Peyer's patch (tissue), 4 donors: Measurements from ENCODE around the gene RCCD1. TPM values are rescaled to one million over a fixed set of nuclear protein-coding genes. Genes with fewer than 3 reads are reported as not detected.

Source experiments
- DNase-seq, 3 donors: peaks; one replicate each; pipeline ENCODE4 v3.0.0-alpha.2; 2017 to 2019
- H3K27ac ChIP-seq, 4 donors: fragments of 200-600 bp; sonication (generic); one replicate each; pipeline ENCODE4 v1.5.1; 2016 to 2019
- H3K27me3 ChIP-seq, 2 donors: fragments of 200-600 bp; sonication (generic); one replicate each; pipeline ENCODE4 v1.5.1; 2019
- H3K36me3 ChIP-seq, 3 donors: fragments of 200-600 bp; sonication (generic); one replicate each; pipeline ENCODE4 v1.5.1; 2016 to 2019
- H3K4me1 ChIP-seq, 4 donors: fragments of 200-600 bp; sonication (generic); one replicate each; pipeline ENCODE4 v1.5.1; 2016 to 2019
- H3K4me3 ChIP-seq, 4 donors: fragments of 200-600 bp; sonication (generic); 1 replicate in 3 of 4; 2 replicates in 1 of 4; pipeline ENCODE4 v1.5.1; 2016 to 2019; ENCODE audit warnings: mild to moderate bottlenecking in 1 of 4
- H3K9me3 ChIP-seq, 4 donors: fragments of 200-600 bp; sonication (generic); one replicate each; pipeline ENCODE4 v1.5.1; 2016 to 2019; ENCODE audit warnings: mild to moderate bottlenecking in 1 of 4
- POLR2A ChIP-seq, 2 donors: fragments of 450-650 bp; IDR thresholded peaks; one replicate each; pipeline ENCODE4 v1.5.1; 2017; ENCODE audit warnings: antibody characterized with exemption in 2 of 2, mild to moderate bottlenecking in 2 of 2, moderate library complexity in 2 of 2
- total RNA-seq, 4 donors: library from RNA; depleted of rRNA; stranded (reverse); fragments of >200 nt; gene quantifications; one replicate each; pipeline ENCODE4 v1.1.0, GENCODE V29; 2016
- TF ChIP-seq, protein P1 (sequence below), 6 experiments: fragments of 450-650 bp in 4 of 6; fragments of 200-600 bp in 2 of 6; sonication (generic) in 1 of 6; IDR thresholded peaks; one replicate each; pipeline ENCODE4 v1.5.1; 2017 to 2019; ENCODE audit warnings: antibody characterized with exemption in 6 of 6, mild to moderate bottlenecking in 3 of 6, moderate library complexity in 1 of 6

The RCCD1 gene
- total RNA-seq, 4 donors from 2014 or later: 10.2 to 23.1 (median 20.1) TPM

DNA sequence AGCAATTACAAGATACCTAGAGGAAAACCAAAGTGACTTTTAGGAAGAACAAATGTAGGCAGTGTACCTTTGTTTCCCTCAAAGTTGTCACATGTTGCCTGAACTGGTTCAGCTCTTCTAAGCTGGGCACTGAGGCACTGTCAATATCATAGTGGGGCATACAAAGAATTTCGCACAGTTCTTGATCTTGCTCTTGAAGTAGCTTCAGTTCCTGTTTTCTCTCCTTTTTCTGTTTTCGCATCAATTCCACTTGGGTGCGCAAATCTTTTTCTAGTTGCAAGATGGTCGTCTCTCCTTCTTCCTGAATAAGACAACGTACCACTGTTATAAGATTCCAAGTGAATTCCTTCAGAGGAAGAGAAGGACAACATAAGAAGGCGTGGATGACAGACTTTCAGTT, 27.0 kb downstream of the RCCD1 start:
- H3K36me3 ChIP-seq: no peaks in the 10 kb centered on the region

DNA sequence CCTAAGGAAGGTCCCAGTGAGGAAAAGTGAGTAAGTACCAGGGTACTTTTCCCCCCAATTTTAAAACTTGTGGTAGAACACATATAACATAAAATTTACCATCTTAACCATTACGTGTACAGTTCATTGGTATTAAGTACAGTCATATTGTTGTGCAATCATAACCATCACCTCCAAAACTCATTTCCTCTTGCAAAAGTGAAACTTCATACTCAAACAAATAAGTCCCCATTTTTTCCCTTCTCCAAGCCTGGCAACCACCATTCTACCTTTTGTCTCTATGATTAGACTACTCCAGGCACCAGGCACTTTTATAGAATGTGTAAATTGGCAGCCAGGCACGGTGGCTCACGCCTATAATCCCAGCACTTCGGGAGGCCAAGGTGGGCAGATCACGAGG, 27.5 kb downstream of the RCCD1 start:
- DNase-seq: no peak
- TF ChIP-seq POLR2A (IDR thresholded peaks at IDR 0.05): no peak
- TF ChIP-seq, protein P1, sequence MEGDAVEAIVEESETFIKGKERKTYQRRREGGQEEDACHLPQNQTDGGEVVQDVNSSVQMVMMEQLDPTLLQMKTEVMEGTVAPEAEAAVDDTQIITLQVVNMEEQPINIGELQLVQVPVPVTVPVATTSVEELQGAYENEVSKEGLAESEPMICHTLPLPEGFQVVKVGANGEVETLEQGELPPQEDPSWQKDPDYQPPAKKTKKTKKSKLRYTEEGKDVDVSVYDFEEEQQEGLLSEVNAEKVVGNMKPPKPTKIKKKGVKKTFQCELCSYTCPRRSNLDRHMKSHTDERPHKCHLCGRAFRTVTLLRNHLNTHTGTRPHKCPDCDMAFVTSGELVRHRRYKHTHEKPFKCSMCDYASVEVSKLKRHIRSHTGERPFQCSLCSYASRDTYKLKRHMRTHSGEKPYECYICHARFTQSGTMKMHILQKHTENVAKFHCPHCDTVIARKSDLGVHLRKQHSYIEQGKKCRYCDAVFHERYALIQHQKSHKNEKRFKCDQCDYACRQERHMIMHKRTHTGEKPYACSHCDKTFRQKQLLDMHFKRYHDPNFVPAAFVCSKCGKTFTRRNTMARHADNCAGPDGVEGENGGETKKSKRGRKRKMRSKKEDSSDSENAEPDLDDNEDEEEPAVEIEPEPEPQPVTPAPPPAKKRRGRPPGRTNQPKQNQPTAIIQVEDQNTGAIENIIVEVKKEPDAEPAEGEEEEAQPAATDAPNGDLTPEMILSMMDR (IDR thresholded peaks at IDR 0.05): no peak
- Histone ChIP-seq H3K9me3 (no peaks in the 10 kb centered on the region), H3K4me3 (no peak overlapping the region), H3K4me1 (no peaks in the 10 kb centered on the region), H3K27me3 (no peaks in the 10 kb centered on the region), H3K36me3 (no peaks in the 10 kb centered on the region), H3K27ac (no peak overlapping the region)

More for the DNA sequence above, 27.0 kb downstream of the RCCD1 start:
- no peaks in the 10 kb centered on the region for H3K27me3 ChIP-seq
- TF ChIP-seq, protein P1 (IDR thresholded peaks at IDR 0.05): no peak
- no peak for TF ChIP-seq POLR2A (IDR thresholded peaks at IDR 0.05)
- no peaks in the 10 kb centered on the region for H3K4me1 ChIP-seq
- DNase-seq: no peak
- no peak overlapping the region for H3K27ac ChIP-seq
- H3K4me3 ChIP-seq: no peak overlapping the region
- no peaks in the 10 kb centered on the region for H3K9me3 ChIP-seq

- Histone ChIP-seq H3K9me3 (no peaks in the 10 kb centered on the region), H3K27ac (no peak overlapping the region), H3K27me3 (no peaks in the 10 kb centered on the region), H3K4me1 (no peaks in the 10 kb centered on the region), H3K36me3 (no peaks in the 10 kb centered on the region), H3K4me3 (no peak overlapping the region)
- DNase-seq: no peak
- TF ChIP-seq, protein P1 (IDR thresholded peaks at IDR 0.05): no peak
- TF ChIP-seq POLR2A (IDR thresholded peaks at IDR 0.05): no peak
These were observed 32.3 kb downstream of the RCCD1 start for GRCh38 chr15:90986790-90987507.

DNA sequence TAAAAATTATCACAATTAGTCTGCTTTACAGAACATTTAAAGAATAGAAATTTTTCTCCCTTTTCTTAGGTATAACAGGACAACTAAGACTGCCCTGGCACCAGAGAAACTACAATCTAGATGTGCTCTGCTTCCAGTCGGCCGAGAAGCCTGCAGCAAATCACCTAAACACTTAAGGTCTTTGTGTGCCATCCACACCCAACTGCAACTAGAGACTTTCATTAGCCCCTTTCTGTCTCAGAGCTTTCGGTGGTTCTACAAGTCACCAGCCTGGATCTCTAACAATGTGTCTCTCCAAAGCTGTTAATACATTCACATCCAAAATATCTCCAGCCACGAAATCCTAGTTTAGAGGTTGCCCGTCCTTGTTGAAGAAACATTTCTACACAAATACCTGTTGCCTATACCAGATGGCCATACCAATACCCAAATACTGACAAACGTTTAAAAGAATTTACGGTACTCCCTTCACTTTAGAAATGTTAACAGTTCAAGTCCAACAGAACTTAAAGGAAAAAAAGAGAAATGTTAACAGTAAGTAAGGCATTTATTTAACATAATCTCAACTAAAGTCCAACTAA, 33.0 kb downstream of the RCCD1 start:
- Histone ChIP-seq H3K27ac (no peak overlapping the region), H3K36me3 (no peaks in the 10 kb centered on the region), H3K4me1 (no peaks in the 10 kb centered on the region), H3K9me3 (no peaks in the 10 kb centered on the region), H3K27me3 (no peaks in the 10 kb centered on the region), H3K4me3 (no peak overlapping the region)
- TF ChIP-seq, protein P1 (IDR thresholded peaks at IDR 0.05): no peak
- no peak for TF ChIP-seq POLR2A (IDR thresholded peaks at IDR 0.05)
- DNase-seq: no peak

DNA sequence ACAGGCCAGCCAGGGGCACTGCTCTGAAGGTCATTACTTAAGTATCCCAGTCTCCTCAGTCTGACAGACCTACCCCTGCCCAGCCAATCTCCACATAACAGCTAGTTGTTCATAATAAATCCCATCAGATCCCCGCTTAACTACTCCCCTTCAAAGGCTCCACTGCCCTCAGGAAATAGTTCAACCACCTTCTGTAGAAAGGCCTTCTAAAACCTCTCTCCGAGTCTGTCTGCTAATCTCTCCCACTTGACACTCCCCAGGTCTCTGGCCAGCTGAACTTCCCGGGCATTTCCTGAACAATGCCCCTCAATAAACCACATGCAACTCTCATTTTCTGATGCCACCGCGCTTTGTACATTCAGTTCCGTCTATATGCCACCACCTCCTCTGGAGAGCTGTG, 33.6 kb downstream of the RCCD1 start:
- DNase-seq: no peak
- Histone ChIP-seq H3K4me1 (no peaks in the 10 kb centered on the region), H3K4me3 (no peak overlapping the region), H3K27ac (no peak overlapping the region), H3K9me3 (no peaks in the 10 kb centered on the region), H3K27me3 (no peaks in the 10 kb centered on the region), H3K36me3 (no peaks in the 10 kb centered on the region)
- TF ChIP-seq POLR2A (IDR thresholded peaks at IDR 0.05): no peak
- TF ChIP-seq, protein P1 (IDR thresholded peaks at IDR 0.05): no peak
